ENCODE data around the gene ADAMTSL3. TPM values are rescaled to one million over a fixed set of nuclear protein-coding genes. Genes with fewer than 3 reads are reported as not detected.

The ADAMTSL3 gene
- polyA plus RNA-seq, 1 donor from 2014 or later = 0.51 TPM

- Histone ChIP-seq H3K9ac (ENCODE audit: low read length) (no peak overlapping the region), H3K9me2 (ENCODE audit: insufficient read depth, low read length) (no peaks in the 10 kb centered on the region), H3K9me3 (ENCODE audit: low read length) (no peaks in the 10 kb centered on the region), H3F3A (ENCODE audit: insufficient read depth, low read length, poor library complexity, severe bottlenecking) (no peaks in the 10 kb centered on the region), H3K79me2 (replicated peaks; ENCODE audit: insufficient read depth, low read length) (no peaks in the 10 kb centered on the region), H4K20me1 (ENCODE audit: insufficient read depth) (no peaks in the 10 kb centered on the region), H3K36me3 (ENCODE audit: insufficient read depth, low read length) (no peaks in the 10 kb centered on the region), H2AFZ (ENCODE audit: low read depth, low read length) (no peak overlapping the region), H3K4me3 (ENCODE audit: low read length) (no peak overlapping the region), H3K27ac (ENCODE audit: low read length) (no peak overlapping the region), H3K27me3 (ENCODE audit: insufficient read depth, low read depth, low read length) (no peaks in the 10 kb centered on the region), H3K4me2 (ENCODE audit: low read length) (no peak overlapping the region)
- TF ChIP-seq RAD21 (conservative IDR thresholded peaks at IDR 0.05) (no peak), MXI1 (conservative IDR thresholded peaks at IDR 0.05; ENCODE audit: poor library complexity, severe bottlenecking) (no peak), SMC3 (conservative IDR thresholded peaks at IDR 0.05; ENCODE audit: poor library complexity) (no peak), EP300 (conservative IDR thresholded peaks at IDR 0.05; ENCODE audit: poor library complexity, severe bottlenecking) (no peak), EZH2 (IDR thresholded peaks at IDR 0.05; ENCODE audit: borderline replicate concordance, insufficient read depth, low read length, poor library complexity, severe bottlenecking) (no peak), CTCF (IDR thresholded peaks at IDR 0.05; ENCODE audit: poor library complexity, severe bottlenecking) (no peak), POLR2AphosphoS5 (IDR thresholded peaks at IDR 0.05) (no peak), REST (IDR thresholded peaks at IDR 0.05; ENCODE audit: borderline replicate concordance) (no peak), TAF1 (IDR thresholded peaks at IDR 0.05; ENCODE audit: low read depth) (no peak)
Observed at GRCh38 chr15:83720468-83720867, 66.5 kb downstream of the ADAMTSL3 start.

GRCh38 chr15:83721031-83721430, 67.1 kb downstream of the ADAMTSL3 start:
- H3K36me3 ChIP-seq (ENCODE audit: insufficient read depth, low read length) = no peaks in the 10 kb centered on the region
- no peaks in the 10 kb centered on the region for H4K20me1 ChIP-seq (ENCODE audit: insufficient read depth)
- no peaks in the 10 kb centered on the region for H3K79me2 ChIP-seq (replicated peaks; ENCODE audit: insufficient read depth, low read length)

More at GRCh38 chr15:83721031-83721430, 67.1 kb downstream of the ADAMTSL3 start:
- Histone ChIP-seq H3K9me2 (ENCODE audit: insufficient read depth, low read length) (no peaks in the 10 kb centered on the region), H3K9ac (ENCODE audit: low read length) (no peak overlapping the region), H3K27ac (ENCODE audit: low read length) (no peak overlapping the region), H3K4me2 (ENCODE audit: low read length) (no peak overlapping the region), H3K27me3 (ENCODE audit: insufficient read depth, low read depth, low read length) (no peaks in the 10 kb centered on the region), H3K4me3 (ENCODE audit: low read length) (no peak overlapping the region), H3K9me3 (ENCODE audit: low read length) (no peaks in the 10 kb centered on the region), H3F3A (ENCODE audit: insufficient read depth, low read length, poor library complexity, severe bottlenecking) (no peaks in the 10 kb centered on the region), H2AFZ (ENCODE audit: low read depth, low read length) (no peak overlapping the region)
- TF ChIP-seq CTCF (IDR thresholded peaks at IDR 0.05; ENCODE audit: poor library complexity, severe bottlenecking) (no peak), REST (IDR thresholded peaks at IDR 0.05; ENCODE audit: borderline replicate concordance) (no peak), TAF1 (IDR thresholded peaks at IDR 0.05; ENCODE audit: low read depth) (no peak)

Data from neural cell (in vitro differentiated cells).